Measurements from ENCODE around the gene YIF1B.

The YIF1B gene

DNA sequence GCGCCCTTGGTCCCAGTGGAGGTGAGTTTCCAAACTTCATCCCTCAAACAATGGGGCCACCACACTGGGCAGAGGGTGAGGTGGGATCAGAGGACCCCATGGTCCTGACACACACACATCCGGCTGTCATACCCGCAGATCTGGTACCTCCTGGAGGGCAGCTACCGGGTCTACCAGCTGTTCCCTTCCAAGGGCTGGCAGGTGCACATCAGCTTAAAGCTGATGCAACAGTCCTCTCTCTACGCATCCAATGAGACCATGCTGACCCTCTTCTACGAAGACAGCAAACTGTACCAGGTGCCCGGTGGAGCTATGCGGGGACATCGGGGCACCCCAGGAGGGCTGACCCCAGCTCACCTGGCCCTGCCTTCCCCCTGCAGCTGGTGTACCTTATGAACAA lies 44.6 kb upstream of the YIF1B start:
- no peak for TF ChIP-seq TAF1 (IDR thresholded peaks at IDR 0.05; ENCODE audit: low read depth)
- TF ChIP-seq, protein P1, sequence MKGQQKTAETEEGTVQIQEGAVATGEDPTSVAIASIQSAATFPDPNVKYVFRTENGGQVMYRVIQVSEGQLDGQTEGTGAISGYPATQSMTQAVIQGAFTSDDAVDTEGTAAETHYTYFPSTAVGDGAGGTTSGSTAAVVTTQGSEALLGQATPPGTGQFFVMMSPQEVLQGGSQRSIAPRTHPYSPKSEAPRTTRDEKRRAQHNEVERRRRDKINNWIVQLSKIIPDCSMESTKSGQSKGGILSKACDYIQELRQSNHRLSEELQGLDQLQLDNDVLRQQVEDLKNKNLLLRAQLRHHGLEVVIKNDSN (IDR thresholded peaks at IDR 0.05), result no peak
- TF ChIP-seq, protein P2, sequence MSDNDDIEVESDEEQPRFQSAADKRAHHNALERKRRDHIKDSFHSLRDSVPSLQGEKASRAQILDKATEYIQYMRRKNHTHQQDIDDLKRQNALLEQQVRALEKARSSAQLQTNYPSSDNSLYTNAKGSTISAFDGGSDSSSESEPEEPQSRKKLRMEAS (IDR thresholded peaks at IDR 0.05), result no peak
- no peak for TF ChIP-seq TEAD4 (IDR thresholded peaks at IDR 0.05)
- TF ChIP-seq YY1 (IDR thresholded peaks at IDR 0.05; ENCODE audit: low read depth), result no peak
- no peak for TF ChIP-seq ZBTB7A (IDR thresholded peaks at IDR 0.05; ENCODE audit: low read depth)
- TF ChIP-seq EGR1 (IDR thresholded peaks at IDR 0.05), result no peak
- no peak for TF ChIP-seq CEBPB (IDR thresholded peaks at IDR 0.05)
- no peak for TF ChIP-seq RAD21 (IDR thresholded peaks at IDR 0.05; ENCODE audit: low read depth)
- no peak for TF ChIP-seq CREB1 (IDR thresholded peaks at IDR 0.05; ENCODE audit: low read depth)
- TF ChIP-seq TCF12 (IDR thresholded peaks at IDR 0.05; ENCODE audit: low read depth), result no peak
- TF ChIP-seq EP300 (IDR thresholded peaks at IDR 0.05; ENCODE audit: borderline replicate concordance), result no peak
- TF ChIP-seq, protein P3, sequence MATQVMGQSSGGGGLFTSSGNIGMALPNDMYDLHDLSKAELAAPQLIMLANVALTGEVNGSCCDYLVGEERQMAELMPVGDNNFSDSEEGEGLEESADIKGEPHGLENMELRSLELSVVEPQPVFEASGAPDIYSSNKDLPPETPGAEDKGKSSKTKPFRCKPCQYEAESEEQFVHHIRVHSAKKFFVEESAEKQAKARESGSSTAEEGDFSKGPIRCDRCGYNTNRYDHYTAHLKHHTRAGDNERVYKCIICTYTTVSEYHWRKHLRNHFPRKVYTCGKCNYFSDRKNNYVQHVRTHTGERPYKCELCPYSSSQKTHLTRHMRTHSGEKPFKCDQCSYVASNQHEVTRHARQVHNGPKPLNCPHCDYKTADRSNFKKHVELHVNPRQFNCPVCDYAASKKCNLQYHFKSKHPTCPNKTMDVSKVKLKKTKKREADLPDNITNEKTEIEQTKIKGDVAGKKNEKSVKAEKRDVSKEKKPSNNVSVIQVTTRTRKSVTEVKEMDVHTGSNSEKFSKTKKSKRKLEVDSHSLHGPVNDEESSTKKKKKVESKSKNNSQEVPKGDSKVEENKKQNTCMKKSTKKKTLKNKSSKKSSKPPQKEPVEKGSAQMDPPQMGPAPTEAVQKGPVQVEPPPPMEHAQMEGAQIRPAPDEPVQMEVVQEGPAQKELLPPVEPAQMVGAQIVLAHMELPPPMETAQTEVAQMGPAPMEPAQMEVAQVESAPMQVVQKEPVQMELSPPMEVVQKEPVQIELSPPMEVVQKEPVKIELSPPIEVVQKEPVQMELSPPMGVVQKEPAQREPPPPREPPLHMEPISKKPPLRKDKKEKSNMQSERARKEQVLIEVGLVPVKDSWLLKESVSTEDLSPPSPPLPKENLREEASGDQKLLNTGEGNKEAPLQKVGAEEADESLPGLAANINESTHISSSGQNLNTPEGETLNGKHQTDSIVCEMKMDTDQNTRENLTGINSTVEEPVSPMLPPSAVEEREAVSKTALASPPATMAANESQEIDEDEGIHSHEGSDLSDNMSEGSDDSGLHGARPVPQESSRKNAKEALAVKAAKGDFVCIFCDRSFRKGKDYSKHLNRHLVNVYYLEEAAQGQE (IDR thresholded peaks at IDR 0.05; ENCODE audit: low read depth), result no peak
- no peak for TF ChIP-seq FOXM1 (IDR thresholded peaks at IDR 0.05; ENCODE audit: borderline replicate concordance, low read depth)
- TF ChIP-seq NFIC (IDR thresholded peaks at IDR 0.05), result no peak

DNA sequence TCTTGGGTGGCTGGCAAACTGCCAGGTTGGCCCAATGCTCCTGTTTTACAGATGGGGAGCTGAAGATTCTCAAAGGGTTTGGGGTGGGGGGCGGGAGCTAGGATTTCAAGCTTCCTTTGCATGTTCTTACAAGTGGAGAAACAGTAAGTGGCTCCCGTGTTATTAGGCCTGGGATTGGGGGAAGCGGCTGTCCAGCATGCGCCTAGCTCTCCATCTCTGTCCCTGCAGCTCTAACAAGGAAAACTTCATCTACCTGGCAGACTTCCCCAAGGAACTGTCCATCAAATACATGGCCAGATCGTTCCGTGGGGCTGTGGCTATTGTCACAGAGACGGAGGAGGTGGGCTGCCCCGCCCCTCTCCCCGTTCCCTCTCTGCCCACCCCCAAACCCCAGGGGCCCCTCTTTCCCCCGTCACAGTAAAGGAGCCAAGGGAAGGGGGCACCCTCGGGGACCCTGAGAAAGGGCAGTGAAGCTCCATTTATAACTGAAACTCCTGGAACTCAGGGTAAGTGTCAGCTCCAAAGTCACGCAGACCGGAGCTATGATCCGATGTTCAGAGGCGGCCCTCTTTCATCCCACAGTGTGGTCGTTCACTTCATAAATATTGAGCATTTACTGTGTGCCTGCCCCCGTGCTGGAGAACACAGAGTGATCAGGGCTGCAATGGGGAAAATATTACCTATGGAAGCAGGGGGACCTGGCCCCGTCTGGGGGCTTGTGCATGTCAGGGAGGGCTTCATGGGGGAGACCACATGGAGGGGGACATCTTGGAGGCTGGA lies 43.7 kb upstream of the YIF1B start:
- TF ChIP-seq EGR1 (IDR thresholded peaks at IDR 0.05), result no peak
- TF ChIP-seq, protein P3 (IDR thresholded peaks at IDR 0.05; ENCODE audit: low read depth), result peak; percentile 20; the same call in 1 of the 2 replicates

DNA sequence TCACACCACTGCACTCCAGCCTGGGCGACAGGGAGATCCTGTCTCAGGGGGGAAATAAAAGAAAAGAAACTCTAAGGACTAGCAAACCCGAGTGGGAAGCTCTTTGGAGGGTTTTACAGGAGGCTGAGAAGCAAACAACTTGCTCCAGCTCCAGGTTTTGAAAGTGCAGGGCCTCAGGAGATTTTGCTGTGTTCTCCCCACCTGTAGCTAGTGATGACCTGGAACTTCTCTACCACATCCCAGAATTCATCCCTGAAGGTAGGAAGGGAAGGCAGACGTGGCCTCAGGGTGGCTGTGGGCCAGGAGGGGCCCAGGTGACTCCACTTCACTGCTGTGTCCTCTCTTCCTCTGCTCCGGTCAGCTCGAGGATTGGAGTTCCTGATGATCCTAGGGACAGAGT lies 42.3 kb upstream of the YIF1B start:
- TF ChIP-seq CEBPB (IDR thresholded peaks at IDR 0.05), result no peak
- no peak for TF ChIP-seq ZBTB7A (IDR thresholded peaks at IDR 0.05; ENCODE audit: low read depth)
- TF ChIP-seq TEAD4 (IDR thresholded peaks at IDR 0.05), result no peak

DNA sequence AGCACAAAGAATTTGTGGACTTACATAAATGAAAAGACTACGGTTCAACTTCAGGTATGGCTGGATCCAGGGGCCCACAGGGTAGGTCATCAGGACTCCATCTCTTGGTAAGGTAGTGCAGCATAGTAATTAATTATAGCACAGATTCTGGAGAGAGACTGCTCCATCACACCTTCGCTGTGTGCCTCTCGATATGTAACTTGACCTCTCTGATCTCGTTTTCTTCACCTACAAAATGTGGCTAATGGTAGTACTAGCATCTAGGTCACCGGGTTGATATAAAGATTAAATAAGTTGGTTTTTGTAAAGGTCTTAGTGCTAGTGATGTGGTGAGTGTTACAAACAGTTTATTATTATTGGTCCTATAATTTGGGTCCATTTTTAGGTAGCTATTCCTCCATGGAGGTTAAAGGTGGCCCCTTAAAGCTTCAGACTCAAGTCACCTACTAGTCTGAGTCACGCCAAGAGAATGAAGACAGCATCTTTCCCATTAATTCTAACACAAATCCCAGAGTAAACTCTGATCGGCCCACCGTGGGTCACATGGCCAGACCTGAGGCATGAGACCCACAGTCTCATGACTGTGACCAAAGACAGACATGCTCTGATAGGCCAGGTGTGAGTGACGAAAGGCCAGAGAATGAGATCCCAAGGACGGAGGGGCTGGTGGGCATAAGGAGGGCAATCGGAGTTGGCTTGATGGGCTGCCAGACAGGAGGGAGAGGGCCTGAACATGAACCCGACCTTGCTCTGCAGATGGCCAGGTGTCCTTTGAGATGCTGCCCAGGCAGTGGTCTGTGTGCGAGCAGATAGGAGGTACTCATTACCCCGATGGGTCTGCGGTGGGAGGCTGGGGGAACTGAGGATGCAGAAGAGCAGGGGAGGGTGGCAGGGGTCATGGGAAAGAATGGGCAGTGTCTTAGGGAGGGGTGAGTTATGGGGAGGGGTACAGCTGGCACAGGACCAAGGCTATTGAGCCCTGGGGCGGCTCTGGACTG lies 40.3 kb upstream of the YIF1B start:
- TF ChIP-seq TCF12 (IDR thresholded peaks at IDR 0.05; ENCODE audit: low read depth), result no peak
- TF ChIP-seq, protein P1 (IDR thresholded peaks at IDR 0.05), result peak; percentile 21; the same call in 1 of the 2 replicates

DNA sequence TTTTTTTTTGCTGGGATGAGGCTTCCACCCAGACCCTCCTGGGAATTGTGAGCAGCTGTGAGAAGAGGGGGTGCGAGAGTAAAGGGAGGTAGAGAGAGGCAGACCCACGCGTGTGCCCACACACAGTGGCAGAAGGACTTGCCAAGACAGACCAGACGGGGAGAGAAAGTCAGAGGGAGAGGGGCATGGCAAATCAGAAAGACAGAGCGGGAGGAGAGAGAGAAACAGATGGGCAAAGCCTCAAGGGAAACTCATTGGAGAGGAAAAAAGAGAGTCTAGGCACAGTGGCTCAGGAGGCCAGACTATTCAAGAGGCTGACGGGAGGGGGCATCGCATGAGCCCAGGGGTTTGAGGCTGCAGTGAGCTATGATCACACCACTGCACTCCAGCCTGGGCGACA lies 36.9 kb upstream of the YIF1B start:
- TF ChIP-seq CREB1 (IDR thresholded peaks at IDR 0.05; ENCODE audit: low read depth) (no peak), FOXM1 (IDR thresholded peaks at IDR 0.05; ENCODE audit: borderline replicate concordance, low read depth) (no peak)

DNA sequence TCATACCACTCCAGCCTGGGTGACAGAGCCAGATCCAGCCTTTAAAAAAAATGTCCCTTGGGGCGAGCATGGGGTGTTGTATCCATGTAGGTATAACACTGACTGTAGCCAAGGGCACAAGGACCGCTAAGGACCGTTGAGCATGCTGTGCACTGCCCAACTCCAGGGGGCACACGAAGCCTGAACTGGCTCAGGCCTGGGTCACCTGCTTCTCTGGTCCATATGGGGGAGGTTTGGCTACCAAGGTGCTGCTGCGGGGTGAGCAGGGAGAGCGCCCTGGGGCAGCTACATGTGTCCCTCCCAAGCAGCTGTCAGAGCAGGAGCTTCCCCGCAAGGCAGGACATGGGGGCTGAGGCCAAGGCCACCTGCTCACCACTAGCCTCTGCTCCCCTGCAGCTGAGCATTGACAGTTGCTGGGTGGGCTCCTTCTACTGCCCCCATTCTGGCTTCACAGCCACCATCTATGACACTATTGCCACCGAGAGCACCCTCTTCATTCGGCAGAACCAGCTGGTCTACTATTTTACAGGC lies 36.2 kb upstream of the YIF1B start:
- TF ChIP-seq RAD21 (IDR thresholded peaks at IDR 0.05; ENCODE audit: low read depth) (no peak), FOXM1 (IDR thresholded peaks at IDR 0.05; ENCODE audit: borderline replicate concordance, low read depth) (no peak), YY1 (IDR thresholded peaks at IDR 0.05; ENCODE audit: low read depth) (no peak), TCF12 (IDR thresholded peaks at IDR 0.05; ENCODE audit: low read depth) (no peak), CEBPB (IDR thresholded peaks at IDR 0.05) (no peak), TEAD4 (IDR thresholded peaks at IDR 0.05) (no peak), EGR1 (IDR thresholded peaks at IDR 0.05) (no peak), EP300 (IDR thresholded peaks at IDR 0.05; ENCODE audit: borderline replicate concordance) (no peak), CREB1 (IDR thresholded peaks at IDR 0.05; ENCODE audit: low read depth) (no peak), ZBTB7A (IDR thresholded peaks at IDR 0.05; ENCODE audit: low read depth) (no peak), TAF1 (IDR thresholded peaks at IDR 0.05; ENCODE audit: low read depth) (no peak), NFIC (IDR thresholded peaks at IDR 0.05) (no peak)
- TF ChIP-seq, protein P1 (IDR thresholded peaks at IDR 0.05), result no peak
- TF ChIP-seq, protein P2 (IDR thresholded peaks at IDR 0.05), result no peak
- TF ChIP-seq, protein P3 (IDR thresholded peaks at IDR 0.05; ENCODE audit: low read depth), result no peak

All from Ishikawa (cell line).